Stomach smooth muscle (tissue), 2 donors: ENCODE data around the gene ARID1B.

Experiments used
- H3K27ac ChIP-seq: one replicate; pipeline ENCODE4 v1.7.0; 2013; ENCODE audit warnings: mild to moderate bottlenecking, low read length, inconsistent platforms
- H3K27me3 ChIP-seq, 2 donors: one replicate each; pipeline ENCODE4 v1.7.0; 2013; ENCODE audit warnings: low read length in 2 of 2; ENCODE audit not compliant: insufficient read depth in 2 of 2, control insufficient read depth in 1 of 2
- H3K36me3 ChIP-seq, 2 donors: one replicate each; pipeline ENCODE4 v1.7.0; 2013; ENCODE audit warnings: low read length in 2 of 2; ENCODE audit not compliant: control insufficient read depth in 2 of 2, insufficient read depth in 2 of 2
- H3K4me1 ChIP-seq: one replicate; pipeline ENCODE4 v1.7.0; 2013; ENCODE audit warnings: low read length; ENCODE audit not compliant: control insufficient read depth, insufficient read depth
- H3K4me3 ChIP-seq, 2 donors: one replicate each; pipeline ENCODE4 v1.7.0; 2013; ENCODE audit warnings: low read length in 2 of 2
- H3K9ac ChIP-seq, 2 donors: one replicate each; pipeline ENCODE4 v1.7.0; 2013; ENCODE audit warnings: low read length in 2 of 2, mild to moderate bottlenecking in 1 of 2
- H3K9me3 ChIP-seq, 2 donors: one replicate each; pipeline ENCODE4 v1.7.0; 2013; ENCODE audit warnings: low read length in 2 of 2; ENCODE audit not compliant: control insufficient read depth in 2 of 2
- donor health status: healthy.
- donor health status: Pancreatic carcinoma.

Gene ARID1B

DNA sequence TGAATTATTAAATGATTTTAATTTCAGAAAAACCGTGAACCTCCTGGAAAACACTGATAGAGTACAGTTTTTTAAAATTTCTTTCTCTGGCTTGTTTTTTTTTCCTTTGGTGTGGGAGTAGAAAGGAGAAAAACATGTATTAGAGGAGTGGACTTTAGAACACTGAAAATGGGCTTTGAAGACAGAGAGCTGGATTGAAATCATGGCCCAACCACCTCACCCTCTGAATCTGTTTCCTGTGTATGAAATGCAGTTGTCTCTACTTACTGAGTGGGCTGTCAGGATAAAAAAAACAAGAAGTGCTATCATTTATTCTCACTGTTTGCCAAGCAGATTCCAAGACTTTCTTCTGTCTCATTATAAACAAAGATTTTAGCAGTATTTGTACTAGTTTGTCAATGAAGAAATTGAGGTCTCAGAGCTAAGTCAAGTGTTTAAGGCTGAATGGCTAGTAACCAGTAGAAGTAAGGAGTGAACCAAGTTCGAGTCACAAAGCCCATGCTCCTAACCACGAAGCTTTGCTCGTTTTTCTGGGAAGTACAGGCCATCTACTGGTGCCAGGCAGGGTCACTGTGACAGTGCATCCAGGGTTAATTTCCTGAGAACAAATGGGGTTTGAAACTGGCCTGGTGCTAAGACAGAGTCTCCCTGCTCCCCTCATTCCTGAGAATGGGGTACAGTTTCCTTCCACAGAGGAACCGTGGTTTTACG is 289.8 kb downstream of the ARID1B start:
- H3K27ac ChIP-seq = no peak overlapping the region
- no peaks in the 10 kb centered on the region for H3K27me3 ChIP-seq
- no peaks in the 10 kb centered on the region for H3K9me3 ChIP-seq
- no peaks in the 10 kb centered on the region for H3K36me3 ChIP-seq
- peaks cover 6% of the 10 kb centered on the region for H3K4me1 ChIP-seq
- H3K9ac ChIP-seq = no peak overlapping the region
- no peak overlapping the region for H3K4me3 ChIP-seq

DNA sequence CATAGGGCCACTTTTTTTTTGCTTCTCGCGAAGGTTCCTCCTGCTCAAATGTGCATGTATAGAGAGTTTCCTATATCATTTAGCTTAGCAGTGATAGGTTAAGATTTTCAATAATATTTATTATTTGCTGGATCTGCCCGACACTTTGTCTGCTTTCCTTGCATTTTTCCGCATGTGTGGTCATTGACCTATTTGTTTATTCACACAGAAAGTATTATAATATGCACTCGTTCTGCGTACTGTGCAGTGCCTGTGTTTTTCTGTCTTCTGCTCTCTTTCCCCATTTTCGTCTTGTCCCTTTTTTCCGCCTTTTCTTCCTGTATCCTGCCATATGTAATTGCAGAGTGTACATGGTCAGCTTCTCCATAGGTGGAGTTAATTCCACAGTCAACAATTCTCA is 290.3 kb downstream of the ARID1B start:
- Histone ChIP-seq H3K9ac (no peak overlapping the region), H3K36me3 (no peaks in the 10 kb centered on the region), H3K27me3 (no peaks in the 10 kb centered on the region), H3K27ac (no peak overlapping the region), H3K9me3 (no peaks in the 10 kb centered on the region), H3K4me3 (no peak overlapping the region), H3K4me1 (peaks cover 6% of the 10 kb centered on the region)

DNA sequence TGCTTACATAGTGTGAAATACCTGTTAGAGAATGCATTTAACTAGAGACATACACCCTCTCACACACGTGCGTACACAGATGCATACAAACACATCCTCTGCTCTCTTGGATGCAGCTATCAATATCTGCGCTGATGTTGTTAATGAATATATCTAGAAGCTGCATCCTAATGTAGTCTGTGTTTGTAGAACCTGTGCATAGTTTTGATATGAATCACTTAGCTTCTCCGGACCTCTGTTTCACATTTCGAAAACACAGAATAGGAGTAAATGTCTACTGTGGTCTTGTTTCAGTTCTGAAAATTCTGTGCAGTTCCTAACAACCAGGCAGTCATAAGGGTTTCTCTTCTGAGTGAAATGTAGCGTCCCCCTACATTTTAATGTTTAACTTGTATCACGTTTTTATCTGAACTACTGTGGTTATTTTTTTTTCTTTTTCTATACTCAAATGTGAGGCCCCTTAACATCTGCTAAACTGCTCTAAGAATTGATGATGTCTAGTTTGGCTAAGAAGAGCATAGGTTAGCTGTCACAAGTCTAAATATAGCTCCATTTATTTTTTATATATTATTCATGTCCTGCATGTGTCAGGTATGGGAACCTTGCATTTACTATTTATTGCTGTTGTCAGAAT is 291.6 kb downstream of the ARID1B start:
- peaks cover 6% of the 10 kb centered on the region for H3K4me1 ChIP-seq
- H3K4me3 ChIP-seq = no peak overlapping the region
- no peak overlapping the region for H3K27ac ChIP-seq
- H3K27me3 ChIP-seq = no peaks in the 10 kb centered on the region
- H3K36me3 ChIP-seq = no peaks in the 10 kb centered on the region
- H3K9me3 ChIP-seq = no peaks in the 10 kb centered on the region
- no peak overlapping the region for H3K9ac ChIP-seq

DNA sequence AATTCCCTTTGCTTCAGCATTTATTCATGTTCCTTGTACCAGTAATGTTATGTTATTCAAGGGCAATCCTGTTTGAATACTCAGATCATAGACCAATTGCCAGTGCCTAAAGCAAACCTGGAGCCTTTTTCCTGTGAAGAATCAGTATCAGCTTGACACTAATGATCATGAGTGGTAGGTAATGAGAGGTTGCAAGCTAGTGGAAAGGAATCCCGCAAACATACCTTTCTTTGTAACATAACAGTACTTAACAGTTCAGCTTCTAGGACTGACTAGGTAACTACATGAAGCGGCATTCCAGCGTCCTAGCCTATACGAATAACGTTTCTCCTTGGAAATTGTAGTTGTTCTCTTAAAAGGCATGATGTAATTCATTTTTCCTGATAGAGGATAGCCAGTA is 292.4 kb downstream of the ARID1B start:
- no peak overlapping the region for H3K4me3 ChIP-seq
- peaks cover 6% of the 10 kb centered on the region for H3K4me1 ChIP-seq
- no peaks in the 10 kb centered on the region for H3K27me3 ChIP-seq
- H3K27ac ChIP-seq = no peak overlapping the region
- no peaks in the 10 kb centered on the region for H3K36me3 ChIP-seq
- no peaks in the 10 kb centered on the region for H3K9me3 ChIP-seq
- no peak overlapping the region for H3K9ac ChIP-seq

DNA sequence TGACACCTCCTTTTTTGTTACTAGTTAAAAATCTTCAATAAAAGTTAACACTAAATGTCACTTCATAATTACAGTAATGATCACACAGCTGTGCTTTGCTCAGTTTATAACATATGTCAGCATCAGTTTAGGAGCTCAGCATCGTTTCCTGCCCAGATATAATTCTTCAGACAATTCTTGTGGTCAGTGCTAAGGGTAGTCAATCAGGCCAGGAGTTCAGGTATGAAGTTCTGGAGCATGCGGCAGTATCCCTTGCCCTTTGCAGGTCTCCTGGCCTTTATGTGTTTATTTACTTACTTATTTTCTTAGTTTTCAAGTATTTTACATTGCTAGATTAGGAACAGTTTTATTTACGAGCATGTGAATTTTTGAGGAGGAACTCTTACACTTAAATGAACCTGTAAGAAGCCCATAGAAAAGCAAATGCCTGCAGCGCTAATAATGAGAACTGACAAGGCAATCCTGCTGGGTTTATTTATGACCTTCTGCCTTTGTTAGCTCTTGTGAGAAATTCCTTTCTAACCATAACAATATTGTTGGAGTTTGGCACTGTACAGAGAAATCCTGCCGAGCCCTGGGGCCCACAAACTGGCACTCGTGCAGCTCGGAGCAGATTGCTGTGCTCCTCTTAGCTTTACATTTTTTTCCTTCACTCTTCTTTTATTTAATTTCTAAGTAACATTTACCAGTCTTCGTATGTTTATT is 293.4 kb downstream of the ARID1B start:
- no peak overlapping the region for H3K4me3 ChIP-seq
- H3K36me3 ChIP-seq = no peaks in the 10 kb centered on the region
- H3K27me3 ChIP-seq = no peaks in the 10 kb centered on the region
- peaks cover 6% of the 10 kb centered on the region for H3K4me1 ChIP-seq
- no peak overlapping the region for H3K9ac ChIP-seq
- no peak overlapping the region for H3K27ac ChIP-seq
- H3K9me3 ChIP-seq = no peaks in the 10 kb centered on the region

DNA sequence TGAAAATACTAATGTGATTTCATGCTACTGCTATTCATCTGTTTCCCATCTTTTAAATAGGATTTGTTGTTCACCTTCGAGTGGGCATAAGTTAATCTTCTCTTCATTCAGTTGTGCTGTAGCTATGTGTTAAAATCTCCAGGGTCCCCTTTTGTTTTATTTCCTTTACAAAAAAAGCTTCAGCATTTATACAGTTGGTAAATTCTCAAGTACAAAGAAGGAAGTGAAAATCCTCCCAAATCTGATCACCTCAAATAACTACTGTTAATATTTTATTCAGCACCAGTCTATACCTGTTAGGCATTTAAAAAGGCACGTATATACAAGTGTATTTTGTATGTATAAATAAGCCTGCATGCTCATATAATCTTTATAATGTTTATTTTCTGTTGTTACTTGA is 294.9 kb downstream of the ARID1B start:
- H3K9me3 ChIP-seq = no peaks in the 10 kb centered on the region
- peaks cover 6% of the 10 kb centered on the region for H3K4me1 ChIP-seq
- no peak overlapping the region for H3K27ac ChIP-seq
- H3K9ac ChIP-seq = no peak overlapping the region
- no peaks in the 10 kb centered on the region for H3K36me3 ChIP-seq
- H3K4me3 ChIP-seq = no peak overlapping the region
- H3K27me3 ChIP-seq = no peaks in the 10 kb centered on the region

DNA sequence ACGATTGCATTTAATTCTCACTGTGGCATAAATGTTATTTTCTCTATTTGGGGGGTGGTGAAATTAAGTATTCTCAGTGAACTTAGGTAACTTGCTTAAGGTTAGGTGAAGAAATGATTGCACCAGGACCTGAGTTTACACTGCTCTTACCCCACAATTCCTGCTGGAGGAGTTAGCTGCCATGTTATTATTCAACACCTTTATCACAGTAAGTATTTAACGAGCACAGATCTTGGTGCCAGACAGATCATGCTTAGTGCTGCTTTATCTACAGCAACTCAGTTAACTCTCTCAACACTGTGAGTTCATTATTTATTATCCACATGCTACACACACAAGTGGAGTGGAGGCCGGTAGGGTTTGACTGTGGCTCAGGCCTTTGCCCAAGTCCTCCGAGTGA is 296.4 kb downstream of the ARID1B start:
- Histone ChIP-seq H3K27me3 (no peaks in the 10 kb centered on the region), H3K9ac (no peak overlapping the region), H3K27ac (no peak overlapping the region), H3K4me3 (no peak overlapping the region), H3K4me1 (peaks cover 6% of the 10 kb centered on the region), H3K9me3 (no peaks in the 10 kb centered on the region), H3K36me3 (no peaks in the 10 kb centered on the region)

DNA sequence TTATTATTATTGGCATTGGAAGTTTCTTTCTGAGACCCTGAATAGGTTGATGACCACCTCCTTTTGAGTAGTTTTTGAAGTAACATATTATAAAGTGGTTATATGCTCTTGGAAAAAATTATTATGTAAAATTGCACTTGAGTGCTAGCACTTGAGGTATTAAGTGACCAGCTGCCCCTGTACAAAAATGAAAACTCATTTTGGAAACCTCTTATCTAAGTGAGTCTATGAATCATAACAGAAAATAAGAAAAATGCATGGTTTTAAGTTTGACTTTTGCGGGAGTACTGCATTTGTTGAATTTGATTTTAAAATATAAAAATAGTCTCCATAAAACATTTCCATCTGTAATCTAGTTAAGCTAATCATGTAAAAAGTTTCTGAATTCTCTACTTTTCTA is 297.8 kb downstream of the ARID1B start:
- no peaks in the 10 kb centered on the region for H3K36me3 ChIP-seq
- peaks cover 6% of the 10 kb centered on the region for H3K4me1 ChIP-seq
- H3K4me3 ChIP-seq = no peak overlapping the region
- no peak overlapping the region for H3K27ac ChIP-seq
- H3K27me3 ChIP-seq = no peaks in the 10 kb centered on the region
- no peak overlapping the region for H3K9ac ChIP-seq
- H3K9me3 ChIP-seq = no peaks in the 10 kb centered on the region

DNA sequence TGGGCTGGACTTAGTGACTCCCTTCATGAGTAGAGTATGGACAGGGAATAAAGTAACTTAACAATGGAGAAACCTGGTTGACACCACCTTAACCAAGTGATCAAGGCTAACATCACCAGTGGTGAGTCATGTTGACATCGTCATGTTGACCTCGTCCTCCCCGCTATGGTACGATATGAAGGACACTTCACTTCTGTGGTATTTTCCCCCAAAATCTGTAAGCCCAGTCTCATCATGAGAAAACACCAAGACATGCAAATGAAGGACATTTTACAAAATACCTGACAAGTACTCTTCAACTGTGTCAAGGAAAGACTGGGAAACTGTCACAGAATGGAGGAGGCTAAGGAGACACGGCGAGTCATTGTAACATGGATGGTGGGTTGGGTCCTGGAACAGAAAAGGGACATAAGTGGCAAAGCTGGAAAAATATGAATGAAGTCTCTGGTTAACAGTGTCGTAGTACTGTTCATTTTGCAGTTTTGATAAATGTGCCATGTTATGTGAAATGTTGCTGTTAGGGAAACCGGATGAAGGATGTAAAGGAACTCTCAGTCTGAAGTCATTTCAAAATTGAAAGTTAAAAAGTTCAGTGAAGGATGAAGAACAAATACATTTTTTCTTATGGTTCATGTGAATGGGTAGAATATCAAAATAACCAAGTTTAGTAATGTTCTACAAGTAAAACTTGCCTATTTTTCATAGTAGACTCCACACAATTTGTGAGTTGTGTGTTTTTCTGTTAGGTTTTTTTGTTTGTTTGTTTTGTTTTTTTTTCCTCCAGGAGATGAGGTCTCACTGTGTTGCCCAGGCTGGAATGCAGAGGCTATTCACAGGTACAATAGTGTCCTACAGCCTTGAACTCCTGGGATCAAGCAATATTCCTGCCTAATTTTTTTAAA is 298.6 kb downstream of the ARID1B start:
- no peak overlapping the region for H3K4me3 ChIP-seq
- H3K27me3 ChIP-seq = no peaks in the 10 kb centered on the region
- no peaks in the 10 kb centered on the region for H3K36me3 ChIP-seq
- H3K9me3 ChIP-seq = no peaks in the 10 kb centered on the region
- no peak overlapping the region for H3K9ac ChIP-seq
- H3K27ac ChIP-seq = no peak overlapping the region
- H3K4me1 ChIP-seq = peaks cover 1% of the 10 kb centered on the region

DNA sequence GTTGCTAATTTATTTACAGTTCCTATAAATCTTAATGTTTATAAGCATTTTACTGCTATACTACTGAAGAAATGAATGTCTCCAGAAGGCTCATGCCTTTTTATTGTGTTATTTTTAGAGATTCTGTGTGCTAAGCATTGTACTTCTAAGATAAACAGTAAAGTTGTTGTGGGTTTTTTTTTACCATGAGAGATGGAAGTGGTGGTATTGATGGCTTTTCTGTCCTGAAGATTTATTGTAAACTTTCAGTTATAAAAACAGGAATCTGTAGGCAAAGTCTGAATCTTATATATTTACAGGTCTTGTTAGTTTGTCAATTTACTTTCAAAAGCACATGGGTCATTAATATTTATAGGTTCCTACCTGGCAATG is 299.3 kb downstream of the ARID1B start:
- Histone ChIP-seq H3K4me3 (no peak overlapping the region), H3K36me3 (no peaks in the 10 kb centered on the region), H3K4me1 (no peaks in the 10 kb centered on the region), H3K27me3 (no peaks in the 10 kb centered on the region), H3K9ac (no peak overlapping the region), H3K9me3 (no peaks in the 10 kb centered on the region), H3K27ac (no peak overlapping the region)
